ENCODE measurements around the gene VSTM1.

GRCh38 chr19:54041969-54042606 lies 21.6 kb downstream of the VSTM1 start:
- TF ChIP-seq ZNF274 (IDR thresholded peaks at IDR 0.05; ENCODE audit: borderline replicate concordance, extremely low read depth, low read length) (no peak), ATF3 (IDR thresholded peaks at IDR 0.05; ENCODE audit: insufficient read depth, low read depth, low read length) (no peak)
